ENCODE results near the gene OTOGL. TPM values are rescaled to one million over a fixed set of nuclear protein-coding genes. Genes with fewer than 3 reads are reported as not detected.

Gene OTOGL
- total RNA-seq, 1 donor from 2014 or later: 0.16 TPM

DNA sequence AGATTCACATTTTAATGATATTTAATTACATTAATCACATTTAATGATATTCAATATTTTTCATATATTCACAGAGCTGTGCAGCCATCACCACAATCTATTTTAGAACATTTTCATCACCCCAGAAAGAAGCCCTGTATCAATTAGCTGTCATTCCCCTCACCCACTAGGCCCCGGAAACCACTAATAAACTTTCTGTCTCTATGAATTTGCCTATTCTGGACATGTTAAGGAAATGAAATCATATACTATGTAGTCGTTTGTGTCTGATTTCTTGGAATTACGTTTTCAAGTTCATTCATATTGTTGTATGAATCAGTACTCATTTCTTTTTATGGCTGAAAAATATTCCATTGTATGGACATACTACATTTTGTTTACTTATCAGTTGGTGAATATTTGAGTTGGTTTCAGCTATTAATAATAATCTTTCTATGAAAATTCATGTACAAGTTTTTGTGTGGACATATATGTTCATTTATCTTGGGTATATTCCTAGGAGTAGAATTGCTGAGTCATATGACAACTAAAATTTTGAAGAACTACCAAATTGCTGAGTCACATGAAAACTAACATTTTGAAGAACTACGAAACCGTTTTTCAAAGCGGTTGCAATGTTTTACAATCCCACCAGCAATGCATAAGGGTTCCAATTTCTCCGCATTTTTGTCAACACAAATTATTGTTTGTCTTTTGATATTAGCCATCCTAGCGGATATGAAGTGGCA lies 11.7 kb upstream of the OTOGL start:
- Mint-ChIP-seq H3K27me3 (ENCODE audit: low read depth) (no peaks in the 10 kb centered on the region), H3K9me3 (peaks cover 4% of the 10 kb centered on the region), H3K36me3 (ENCODE audit: low read depth) (no peaks in the 10 kb centered on the region), H3K4me3 (ENCODE audit: low read depth) (no peak overlapping the region), H3K4me1 (ENCODE audit: low read depth) (peaks cover 8% of the 10 kb centered on the region), H3K27ac (no peak overlapping the region)
- intact Hi-C loops (cut with micrococcal nuclease): no loop called here
- DNase-seq (ENCODE audit: low spot score): no peak

GRCh38 chr12:80100591-80100990 lies 1.3 kb downstream of the OTOGL start:
- Mint-ChIP-seq H3K9me3 (no peaks in the 10 kb centered on the region), H3K4me1 (ENCODE audit: low read depth) (no peaks in the 10 kb centered on the region), H3K4me3 (ENCODE audit: low read depth) (no peak overlapping the region), H3K36me3 (ENCODE audit: low read depth) (no peaks in the 10 kb centered on the region), H3K27ac (no peak overlapping the region), H3K27me3 (ENCODE audit: low read depth) (no peaks in the 10 kb centered on the region)
- DNase-seq (ENCODE audit: low spot score): no peak
- intact Hi-C loops (cut with micrococcal nuclease): no loop called here

GRCh38 chr12:80101126-80101525 lies 1.8 kb downstream of the OTOGL start:
- Mint-ChIP-seq H3K27me3 (ENCODE audit: low read depth) (no peaks in the 10 kb centered on the region), H3K9me3 (no peaks in the 10 kb centered on the region), H3K4me3 (ENCODE audit: low read depth) (no peak overlapping the region), H3K27ac (no peak overlapping the region), H3K36me3 (ENCODE audit: low read depth) (no peaks in the 10 kb centered on the region), H3K4me1 (ENCODE audit: low read depth) (no peaks in the 10 kb centered on the region)
- no peak for DNase-seq (ENCODE audit: low spot score)
- intact Hi-C loops (cut with micrococcal nuclease): no loop called here

DNA sequence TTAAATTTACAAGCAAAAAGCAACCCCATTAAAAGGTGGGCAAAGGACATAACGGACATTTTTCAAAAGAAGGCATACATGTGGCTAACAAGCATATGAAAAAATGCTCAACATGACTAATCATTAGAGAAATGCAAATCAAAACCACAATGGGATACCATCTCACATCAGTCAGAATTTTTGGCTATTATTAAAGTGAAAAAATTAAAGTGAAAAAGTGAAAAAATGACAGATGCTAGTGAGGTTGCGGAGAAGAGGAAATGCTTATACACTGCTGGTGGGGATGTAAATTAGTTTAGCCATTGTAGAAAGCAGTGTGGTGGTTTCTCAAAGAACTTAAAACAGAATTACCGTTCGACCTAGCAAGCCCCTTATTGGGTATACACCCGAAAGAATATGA lies 7.9 kb downstream of the OTOGL start:
- H3K4me1 Mint-ChIP-seq (ENCODE audit: low read depth): no peaks in the 10 kb centered on the region
- no peak for DNase-seq (ENCODE audit: low spot score)
- H3K27ac Mint-ChIP-seq: no peak overlapping the region
- no peak overlapping the region for H3K4me3 Mint-ChIP-seq (ENCODE audit: low read depth)
- intact Hi-C loops (cut with micrococcal nuclease): no loop called here
- no peaks in the 10 kb centered on the region for H3K36me3 Mint-ChIP-seq (ENCODE audit: low read depth)
- H3K27me3 Mint-ChIP-seq (ENCODE audit: low read depth): no peaks in the 10 kb centered on the region
- no peaks in the 10 kb centered on the region for H3K9me3 Mint-ChIP-seq

- Mint-ChIP-seq H3K9me3 (peaks cover 11% of the 10 kb centered on the region), H3K4me3 (ENCODE audit: low read depth) (no peak overlapping the region), H3K27ac (no peak overlapping the region), H3K4me1 (ENCODE audit: low read depth) (no peaks in the 10 kb centered on the region), H3K27me3 (ENCODE audit: low read depth) (peaks cover 6% of the 10 kb centered on the region), H3K36me3 (ENCODE audit: low read depth) (no peaks in the 10 kb centered on the region)
- DNase-seq (ENCODE audit: low spot score): no peak
- intact Hi-C loops (cut with micrococcal nuclease): no loop called here
These were observed 17.4 kb downstream of the OTOGL start for GRCh38 chr12:80116735-80117134.

DNA sequence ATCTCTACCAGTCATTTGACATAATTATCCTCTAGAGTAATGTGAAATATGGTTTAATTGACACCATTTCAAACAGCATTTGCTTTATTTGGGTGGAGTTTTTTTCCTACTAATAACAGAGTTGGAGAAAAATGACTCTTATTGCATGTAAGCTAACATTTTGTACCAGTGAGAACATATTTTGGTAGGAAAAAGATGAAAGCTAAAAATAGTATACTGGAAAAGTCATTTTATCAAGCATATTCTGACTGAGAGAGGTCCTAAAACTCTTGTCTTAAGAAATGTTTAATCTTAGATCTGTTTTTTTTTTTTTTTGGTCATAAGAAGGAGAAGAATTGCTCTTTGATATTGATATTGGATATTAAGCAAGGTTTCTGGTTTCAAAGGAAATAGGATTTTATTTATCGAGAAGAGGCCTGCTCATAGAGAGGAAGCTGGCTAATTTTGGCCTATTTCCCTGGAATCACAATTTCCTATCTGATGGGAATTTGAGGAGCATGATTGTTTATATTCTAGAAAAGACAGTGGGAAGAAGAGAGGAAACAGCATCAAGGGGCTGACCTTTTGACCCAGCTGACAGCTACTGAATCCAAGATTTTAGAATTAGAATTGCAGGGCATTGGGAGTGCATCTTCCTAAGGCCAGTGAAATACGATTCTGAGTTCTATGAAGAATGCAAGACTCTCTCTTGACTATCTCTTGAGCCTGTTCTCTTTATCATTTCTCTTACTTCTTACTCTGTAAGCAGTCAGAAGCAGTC lies 19.4 kb downstream of the OTOGL start:
- Mint-ChIP-seq H3K27me3 (ENCODE audit: low read depth) (peaks cover 6% of the 10 kb centered on the region), H3K36me3 (ENCODE audit: low read depth) (no peaks in the 10 kb centered on the region), H3K9me3 (peaks cover 3% of the 10 kb centered on the region), H3K27ac (no peak overlapping the region), H3K4me3 (ENCODE audit: low read depth) (no peak overlapping the region), H3K4me1 (ENCODE audit: low read depth) (no peaks in the 10 kb centered on the region)
- no peak for DNase-seq (ENCODE audit: low spot score)
- intact Hi-C loops (cut with micrococcal nuclease): no loop called here

DNA sequence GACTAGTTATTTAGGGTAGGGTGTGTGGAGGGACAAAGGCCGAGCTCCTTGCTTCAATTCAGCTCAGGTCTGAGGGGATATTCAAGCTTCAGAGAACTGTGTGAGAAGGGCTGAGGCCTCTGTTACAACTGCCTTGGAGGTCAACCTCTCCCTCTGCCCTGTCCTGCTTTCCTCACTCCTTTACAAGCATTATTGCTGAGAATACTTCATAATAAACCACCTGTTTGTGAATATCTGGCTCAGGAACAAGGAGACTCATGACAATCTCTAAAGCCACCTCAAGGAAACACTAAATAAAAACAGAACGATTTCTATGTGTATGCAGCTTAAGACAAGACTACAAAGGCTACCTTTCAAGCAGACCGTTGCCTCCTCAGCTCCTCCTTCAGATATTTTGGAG lies 21.7 kb downstream of the OTOGL start:
- intact Hi-C loops (cut with micrococcal nuclease): no loop called here
- Mint-ChIP-seq H3K4me1 (ENCODE audit: low read depth) (no peaks in the 10 kb centered on the region), H3K9me3 (no peaks in the 10 kb centered on the region), H3K27me3 (ENCODE audit: low read depth) (peaks cover 6% of the 10 kb centered on the region), H3K36me3 (ENCODE audit: low read depth) (no peaks in the 10 kb centered on the region), H3K27ac (no peak overlapping the region), H3K4me3 (ENCODE audit: low read depth) (no peak overlapping the region)
- no peak for DNase-seq (ENCODE audit: low spot score)

DNA sequence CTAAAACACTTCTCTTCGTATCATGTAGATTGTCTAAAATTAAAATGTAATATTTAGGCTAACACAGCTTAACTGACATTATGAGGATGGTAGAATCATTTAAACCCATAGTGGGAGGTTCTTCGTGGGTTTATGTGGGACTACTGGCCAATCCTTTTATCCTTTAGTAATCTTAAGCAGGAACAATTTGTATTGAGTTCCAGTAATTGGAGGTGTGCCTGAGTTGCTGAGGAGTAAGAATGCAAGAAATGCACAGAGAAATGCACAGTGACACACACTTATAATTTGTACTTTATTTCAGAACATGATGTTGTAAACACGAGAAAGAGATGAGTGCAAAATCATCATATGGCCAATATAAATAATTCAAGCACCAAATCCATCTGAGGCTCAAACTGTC lies 22.3 kb downstream of the OTOGL start:
- no peak for DNase-seq (ENCODE audit: low spot score)
- H3K9me3 Mint-ChIP-seq: no peaks in the 10 kb centered on the region
- intact Hi-C loops (cut with micrococcal nuclease): no loop called here
- H3K4me3 Mint-ChIP-seq (ENCODE audit: low read depth): no peak overlapping the region
- H3K27ac Mint-ChIP-seq: no peak overlapping the region
- no peaks in the 10 kb centered on the region for H3K36me3 Mint-ChIP-seq (ENCODE audit: low read depth)
- H3K27me3 Mint-ChIP-seq (ENCODE audit: low read depth): peaks cover 6% of the 10 kb centered on the region
- no peaks in the 10 kb centered on the region for H3K4me1 Mint-ChIP-seq (ENCODE audit: low read depth)

DNA sequence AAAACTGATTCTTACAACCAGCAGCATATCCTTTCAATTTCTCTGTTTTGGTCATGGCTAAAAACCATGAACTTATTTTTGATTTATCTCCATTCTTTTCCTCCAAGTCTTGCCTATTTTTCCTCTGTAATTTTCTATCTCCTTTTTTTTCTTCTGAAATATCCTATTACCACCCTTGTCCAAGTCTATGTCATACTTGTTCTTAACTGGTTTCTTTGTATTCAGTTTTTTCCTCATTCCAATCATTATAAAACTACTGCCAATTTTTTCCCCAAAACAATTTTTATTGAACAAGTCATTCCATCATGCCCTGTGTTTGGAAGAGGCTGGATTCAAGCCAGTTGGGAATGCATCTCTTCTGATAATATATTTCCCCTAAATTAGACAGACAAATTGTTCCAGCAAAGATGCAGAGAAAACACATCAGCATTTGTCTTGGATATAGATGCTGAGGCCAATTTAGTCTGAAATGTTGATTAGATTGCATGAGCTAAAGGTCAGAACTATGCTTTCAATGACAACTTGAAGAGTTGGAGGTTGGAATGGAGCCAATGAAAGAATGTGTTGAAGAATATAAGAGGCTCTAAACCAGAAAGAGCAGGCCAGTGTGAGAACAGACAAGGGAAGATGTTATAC lies 30.7 kb downstream of the OTOGL start:
- Mint-ChIP-seq H3K27ac (no peak overlapping the region), H3K4me1 (ENCODE audit: low read depth) (no peaks in the 10 kb centered on the region), H3K9me3 (peaks cover 8% of the 10 kb centered on the region), H3K36me3 (ENCODE audit: low read depth) (no peaks in the 10 kb centered on the region), H3K27me3 (ENCODE audit: low read depth) (peaks cover 7% of the 10 kb centered on the region), H3K4me3 (ENCODE audit: low read depth) (no peak overlapping the region)
- intact Hi-C loops (cut with micrococcal nuclease): no loop called here
- no peak for DNase-seq (ENCODE audit: low spot score)

GRCh38 chr12:80135624-80136023 lies 36.3 kb downstream of the OTOGL start:
- Mint-ChIP-seq H3K27ac (no peak overlapping the region), H3K27me3 (ENCODE audit: low read depth) (peaks cover 8% of the 10 kb centered on the region), H3K4me3 (ENCODE audit: low read depth) (no peak overlapping the region), H3K4me1 (ENCODE audit: low read depth) (no peaks in the 10 kb centered on the region), H3K36me3 (ENCODE audit: low read depth) (no peaks in the 10 kb centered on the region), H3K9me3 (no peaks in the 10 kb centered on the region)
- intact Hi-C loops (cut with micrococcal nuclease): no loop called here
- no peak for DNase-seq (ENCODE audit: low spot score)

DNA sequence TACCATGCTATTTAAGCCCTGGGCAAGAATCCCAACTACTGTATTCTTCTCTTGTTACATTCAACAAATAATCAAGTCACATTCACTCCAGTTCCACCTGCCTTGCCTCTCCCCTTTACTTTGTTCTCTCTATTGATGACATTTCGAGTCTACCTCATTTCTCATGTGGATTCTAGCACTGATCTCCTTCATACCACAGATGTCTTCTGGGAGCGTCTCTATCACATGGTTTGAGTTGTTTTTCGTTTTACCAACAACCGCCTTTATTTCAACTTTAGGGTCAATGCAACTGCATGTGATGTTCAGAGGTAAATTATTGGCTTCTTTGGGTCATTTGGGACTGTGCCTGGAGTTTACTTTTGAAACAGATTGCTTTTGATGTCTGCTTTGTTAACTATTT lies 40.7 kb downstream of the OTOGL start:
- intact Hi-C loops (cut with micrococcal nuclease): no loop called here
- H3K4me1 Mint-ChIP-seq (ENCODE audit: low read depth): peaks cover 6% of the 10 kb centered on the region
- no peak overlapping the region for H3K4me3 Mint-ChIP-seq (ENCODE audit: low read depth)
- peaks cover 3% of the 10 kb centered on the region for H3K9me3 Mint-ChIP-seq
- DNase-seq (ENCODE audit: low spot score): no peak
- no peaks in the 10 kb centered on the region for H3K36me3 Mint-ChIP-seq (ENCODE audit: low read depth)
- no peak overlapping the region for H3K27ac Mint-ChIP-seq
- H3K27me3 Mint-ChIP-seq (ENCODE audit: low read depth): peaks cover 12% of the 10 kb centered on the region

DNA sequence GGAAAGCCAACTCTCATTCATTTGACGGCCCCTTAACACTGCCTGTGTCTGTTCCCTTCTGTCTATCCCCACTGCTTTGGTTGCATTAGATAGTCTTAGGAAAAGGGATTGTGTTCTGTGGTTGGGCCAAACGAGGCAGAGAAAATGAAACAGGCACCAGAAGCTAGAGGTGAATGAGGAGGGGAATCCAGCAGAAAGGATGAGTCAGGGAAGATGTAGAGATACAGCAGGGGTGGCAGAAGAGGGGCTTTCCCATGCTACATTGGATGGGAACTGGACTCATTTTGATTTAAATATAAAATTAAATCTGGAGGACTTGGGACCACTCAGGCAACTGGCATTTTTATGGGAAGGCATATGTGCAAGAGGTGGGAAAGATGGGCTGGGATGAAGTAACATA lies 43.3 kb downstream of the OTOGL start:
- H3K9me3 Mint-ChIP-seq: peaks cover 3% of the 10 kb centered on the region
- H3K27me3 Mint-ChIP-seq (ENCODE audit: low read depth): peaks cover 12% of the 10 kb centered on the region
- intact Hi-C loops (cut with micrococcal nuclease): loop anchor here (2.0 kb wide), 1 partner anchor 26 kb away; no protein-coding TSS in a partner anchor
- no peak overlapping the region for H3K4me3 Mint-ChIP-seq (ENCODE audit: low read depth)
- H3K27ac Mint-ChIP-seq: no peak overlapping the region
- H3K36me3 Mint-ChIP-seq (ENCODE audit: low read depth): no peaks in the 10 kb centered on the region
- DNase-seq (ENCODE audit: low spot score): no peak
- peaks cover 6% of the 10 kb centered on the region for H3K4me1 Mint-ChIP-seq (ENCODE audit: low read depth)

- H3K9me3 Mint-ChIP-seq: peaks cover 3% of the 10 kb centered on the region
- no peaks in the 10 kb centered on the region for H3K36me3 Mint-ChIP-seq (ENCODE audit: low read depth)
- H3K4me3 Mint-ChIP-seq (ENCODE audit: low read depth): no peak overlapping the region
- H3K4me1 Mint-ChIP-seq (ENCODE audit: low read depth): peaks cover 6% of the 10 kb centered on the region
- peaks cover 14% of the 10 kb centered on the region for H3K27me3 Mint-ChIP-seq (ENCODE audit: low read depth)
- intact Hi-C loops (cut with micrococcal nuclease): loop anchor here (2.0 kb wide), 1 partner anchor 25 kb away; no protein-coding TSS in a partner anchor
- H3K27ac Mint-ChIP-seq: no peak overlapping the region
- no peak for DNase-seq (ENCODE audit: low spot score)
These were observed 44.2 kb downstream of the OTOGL start for GRCh38 chr12:80143537-80143936.

Measured in activated T-helper 2 cell treated with anti-CD3 and anti-CD28 coated beads, Interferon-gamma antibody, Interleukin-2, Interleukin-4, amounts not matched to agents 10 μg/mL and 5 μg/mL and 100 μg/mL, durations not matched to agents 14 hours and 24 hours and 36 hours (primary cell).